Measurements from ENCODE around the gene ARCN1. TPM values are rescaled to one million over a fixed set of nuclear protein-coding genes. Genes with fewer than 3 reads are reported as not detected.

Gene ARCN1
- total and polyA plus RNA-seq, 2 donors (not counting 1 experiment from before 2014, with no cell fraction given) = 116 to 387 TPM

DNA sequence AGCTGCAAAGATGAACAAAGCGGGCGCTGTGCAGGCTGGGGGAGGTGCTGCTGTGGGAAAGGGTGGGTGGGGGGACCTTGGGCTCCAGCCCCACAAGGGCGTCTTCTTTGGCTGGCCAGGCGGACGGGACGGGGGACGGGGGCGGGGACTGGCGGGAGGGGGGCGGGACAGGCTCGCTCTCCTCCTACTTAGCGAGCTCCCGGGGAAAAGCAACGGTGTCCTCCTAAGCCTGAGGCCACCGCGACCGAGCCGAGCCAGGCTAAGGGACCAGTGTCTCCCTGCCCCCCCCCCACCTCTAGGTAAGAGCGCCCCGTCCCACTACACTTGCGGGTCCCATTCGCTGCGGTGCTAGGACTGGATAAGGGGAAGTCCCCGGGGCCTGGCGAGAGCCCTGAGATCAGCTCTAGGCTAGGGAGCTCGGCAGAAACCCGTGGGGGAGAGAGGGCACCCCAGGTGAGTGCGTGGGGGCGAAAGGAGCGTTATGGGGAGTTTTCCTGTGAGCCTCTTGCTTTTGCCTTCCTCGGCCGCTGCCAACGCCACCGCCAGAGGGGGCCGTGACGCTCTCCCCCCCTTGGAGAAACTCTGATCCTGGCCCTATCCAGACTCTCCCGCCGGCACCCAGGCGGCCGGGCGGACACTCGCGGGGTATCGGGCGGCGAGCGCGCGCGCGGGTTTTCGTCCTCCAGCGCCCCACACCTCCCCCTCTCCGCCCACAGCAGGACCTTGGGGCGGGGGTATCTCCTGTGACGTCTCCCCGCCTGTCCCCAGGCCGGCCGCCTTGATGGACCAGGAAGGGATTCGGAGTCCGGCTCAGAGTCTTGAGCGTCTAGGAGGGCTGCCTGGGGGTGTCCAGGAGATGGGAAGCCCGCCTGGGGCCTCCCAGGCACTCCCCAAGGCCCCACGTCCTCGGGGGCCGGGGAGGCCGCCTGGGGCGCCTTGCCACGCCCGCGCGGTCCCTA lies 35.5 kb downstream of the ARCN1 start, which contains the start of gene PHLDB1:
PHLDB1 (plus strand) TSS at position 215 of the 959 bp plus-strand sequence. CDS start 6,222 bp downstream, outside the sequence.
- TF ChIP-seq, protein P1, sequence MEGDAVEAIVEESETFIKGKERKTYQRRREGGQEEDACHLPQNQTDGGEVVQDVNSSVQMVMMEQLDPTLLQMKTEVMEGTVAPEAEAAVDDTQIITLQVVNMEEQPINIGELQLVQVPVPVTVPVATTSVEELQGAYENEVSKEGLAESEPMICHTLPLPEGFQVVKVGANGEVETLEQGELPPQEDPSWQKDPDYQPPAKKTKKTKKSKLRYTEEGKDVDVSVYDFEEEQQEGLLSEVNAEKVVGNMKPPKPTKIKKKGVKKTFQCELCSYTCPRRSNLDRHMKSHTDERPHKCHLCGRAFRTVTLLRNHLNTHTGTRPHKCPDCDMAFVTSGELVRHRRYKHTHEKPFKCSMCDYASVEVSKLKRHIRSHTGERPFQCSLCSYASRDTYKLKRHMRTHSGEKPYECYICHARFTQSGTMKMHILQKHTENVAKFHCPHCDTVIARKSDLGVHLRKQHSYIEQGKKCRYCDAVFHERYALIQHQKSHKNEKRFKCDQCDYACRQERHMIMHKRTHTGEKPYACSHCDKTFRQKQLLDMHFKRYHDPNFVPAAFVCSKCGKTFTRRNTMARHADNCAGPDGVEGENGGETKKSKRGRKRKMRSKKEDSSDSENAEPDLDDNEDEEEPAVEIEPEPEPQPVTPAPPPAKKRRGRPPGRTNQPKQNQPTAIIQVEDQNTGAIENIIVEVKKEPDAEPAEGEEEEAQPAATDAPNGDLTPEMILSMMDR (conservative IDR thresholded peaks at IDR 0.05 in 1 of 2, IDR thresholded peaks at IDR 0.05 in 1 of 2; ENCODE audit: low read depth in 1 of 2, low read length in 2 of 2) = peak; percentile 53 to 56
- TF ChIP-seq EZH2 (IDR thresholded peaks at IDR 0.05; ENCODE audit: low read length, missing control alignments) = no peak
- H3K4me1 ChIP-seq (ENCODE audit: control insufficient read depth, extremely low read depth, insufficient read depth, low read length) = peaks cover 50% of the 10 kb centered on the region
- H3K9ac ChIP-seq (ENCODE audit: insufficient read depth, low read length) = peak within 1 kb of the TSS; percentile 99
- H3K9me3 ChIP-seq (ENCODE audit: control insufficient read depth, insufficient read depth, low read depth, low read length) = no peaks in the 10 kb centered on the region
- no peaks in the 10 kb centered on the region for H3K27me3 ChIP-seq (ENCODE audit: control insufficient read depth, insufficient read depth, low read length)
- no peak within 1 kb of the TSS for H2AFZ ChIP-seq (ENCODE audit: low read length)
- DNase-seq (ENCODE audit: low read depth in 2 of 2) = peak; percentile 66 to 78
- peak within 1 kb of the TSS; percentile 76 to 88 (median 81) for H3K4me3 ChIP-seq (replicated peaks in 1 of 4; ENCODE audit: control extremely low read depth in 1 of 4, insufficient read depth in 1 of 4, low read depth in 3 of 4, low read length in 4 of 4)
- no peaks in the 10 kb centered on the region for H4K20me1 ChIP-seq (ENCODE audit: control insufficient read depth, extremely low read depth, insufficient read depth, low read length)
- peaks cover 38% of the 10 kb centered on the region for H3K79me2 ChIP-seq (ENCODE audit: control insufficient read depth, insufficient read depth, low read length)
- peaks cover 3% of the 10 kb centered on the region for H3K36me3 ChIP-seq (ENCODE audit: control insufficient read depth, insufficient read depth, low read length)
- H3K27ac ChIP-seq (ENCODE audit: insufficient read depth, low read length) = peak within 1 kb of the TSS; percentile 98
- peak within 1 kb of the TSS; percentile 80 for H3K4me2 ChIP-seq (ENCODE audit: extremely low read depth, insufficient read depth, low read length)

DNA sequence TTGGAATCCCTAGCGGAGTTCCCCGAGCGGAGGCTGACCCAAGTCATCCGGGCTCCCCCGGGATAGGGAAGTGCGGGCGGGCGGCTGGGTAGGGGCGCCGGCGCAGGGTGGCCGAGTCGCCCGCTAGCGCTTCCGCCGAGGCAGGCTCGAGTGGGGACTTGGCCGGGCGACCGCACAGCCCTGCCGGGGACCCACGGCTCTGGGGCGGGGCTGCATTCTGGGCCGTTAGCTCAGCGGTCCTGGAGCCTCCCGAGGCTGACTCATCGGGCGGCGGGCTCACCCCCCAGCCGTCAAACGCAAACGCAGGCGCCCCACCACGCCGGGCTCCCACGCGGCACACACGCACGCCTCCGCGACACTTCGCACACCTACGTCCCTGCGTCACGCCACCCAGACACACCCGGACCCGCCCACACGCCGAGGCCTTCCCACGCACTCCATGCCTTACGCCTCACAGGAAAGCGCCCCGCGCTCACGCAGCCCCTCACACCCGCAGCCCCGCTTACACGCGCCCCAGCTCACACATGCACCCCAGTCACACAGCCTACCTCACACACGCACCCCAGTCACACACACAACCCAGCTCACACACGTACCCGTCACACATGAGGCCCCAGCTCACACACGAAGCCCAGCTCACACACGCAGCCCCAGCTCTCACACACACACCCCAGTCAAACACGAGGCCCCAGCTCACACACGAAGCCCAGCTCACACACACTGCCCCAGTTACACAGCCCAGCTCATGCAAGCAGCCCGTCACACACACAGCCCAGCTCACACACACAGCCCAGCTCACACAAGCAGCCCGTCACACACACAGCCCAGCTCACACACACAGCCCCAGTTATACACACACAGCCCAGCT lies 36.4 kb downstream of the ARCN1 start:
- H3K4me2 ChIP-seq (ENCODE audit: extremely low read depth, insufficient read depth, low read length) = peak overlapping the region; percentile 80
- H3K79me2 ChIP-seq (ENCODE audit: control insufficient read depth, insufficient read depth, low read length) = peaks cover 45% of the 10 kb centered on the region
- H3K36me3 ChIP-seq (ENCODE audit: control insufficient read depth, insufficient read depth, low read length) = peaks cover 6% of the 10 kb centered on the region
- peaks cover 52% of the 10 kb centered on the region for H3K4me1 ChIP-seq (ENCODE audit: control insufficient read depth, extremely low read depth, insufficient read depth, low read length)
- peak overlapping the region; percentile 99 for H3K9ac ChIP-seq (ENCODE audit: insufficient read depth, low read length)
- H2AFZ ChIP-seq (ENCODE audit: low read length) = no peak overlapping the region
- peak overlapping the region; percentile 76 to 88 (median 81) for H3K4me3 ChIP-seq (replicated peaks in 1 of 4; ENCODE audit: control extremely low read depth in 1 of 4, insufficient read depth in 1 of 4, low read depth in 3 of 4, low read length in 4 of 4)
- H4K20me1 ChIP-seq (ENCODE audit: control insufficient read depth, extremely low read depth, insufficient read depth, low read length) = no peaks in the 10 kb centered on the region
- peak overlapping the region; percentile 98 for H3K27ac ChIP-seq (ENCODE audit: insufficient read depth, low read length)
- no peak for TF ChIP-seq EZH2 (IDR thresholded peaks at IDR 0.05; ENCODE audit: low read length, missing control alignments)
- TF ChIP-seq, protein P1 (conservative IDR thresholded peaks at IDR 0.05 in 1 of 2, IDR thresholded peaks at IDR 0.05 in 1 of 2; ENCODE audit: low read depth in 1 of 2, low read length in 2 of 2) = no peak
- H3K27me3 ChIP-seq (ENCODE audit: control insufficient read depth, insufficient read depth, low read length) = no peaks in the 10 kb centered on the region
- peak; percentile 83 to 88 for DNase-seq (ENCODE audit: low read depth in 2 of 2)
- H3K9me3 ChIP-seq (ENCODE audit: control insufficient read depth, insufficient read depth, low read depth, low read length) = no peaks in the 10 kb centered on the region
